HG03175 (cell line): ENCODE measurements around the gene TBC1D5.
A peak's percentile ranks its signal among the peaks of the same experiment; 100 is the strongest.

Experiments used
- ATAC-seq: cut with Tn5 transposase; IDR thresholded peaks from one replicate; pipeline ENCODE4 v1.9.1; 2021; ENCODE audit warnings: mild to moderate bottlenecking, moderate library complexity; ENCODE audit not compliant: unreplicated experiment

TBC1D5 gene

DNA sequence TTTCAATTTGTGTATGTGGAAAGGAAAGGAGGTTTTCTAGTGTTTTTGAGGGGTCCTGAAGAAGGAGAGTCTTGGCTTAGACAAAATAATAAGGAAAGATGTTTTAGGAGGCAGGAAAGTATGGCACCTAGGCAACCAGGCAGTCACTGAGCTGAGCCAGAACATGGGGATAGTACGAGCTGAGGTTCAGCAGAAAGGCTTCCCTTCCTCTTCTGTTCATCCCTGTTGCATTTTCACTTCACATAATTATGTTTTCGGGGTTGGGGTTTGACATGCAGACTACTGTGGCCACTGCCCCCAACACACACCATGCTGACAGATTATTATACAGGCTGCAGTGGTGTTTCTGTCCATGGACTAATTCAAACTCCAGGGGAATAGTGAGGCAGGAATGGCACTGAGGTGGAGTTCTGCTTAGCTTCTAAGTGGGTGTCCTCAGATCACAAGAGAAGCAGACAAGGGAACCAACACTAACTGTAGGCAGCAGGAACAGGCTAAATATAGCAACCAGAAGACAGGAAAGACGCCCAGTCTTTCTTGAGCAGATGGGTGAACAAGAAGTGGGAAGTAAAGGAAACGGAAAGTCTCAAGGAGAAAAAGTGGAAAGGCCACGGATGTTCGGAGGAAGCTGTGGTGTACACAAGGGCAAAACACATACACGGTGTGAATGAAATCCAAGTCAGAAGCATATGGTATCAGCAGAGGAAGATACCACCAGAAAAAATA lies 551.9 kb downstream of the TBC1D5 start:
- no peak for ATAC-seq

DNA sequence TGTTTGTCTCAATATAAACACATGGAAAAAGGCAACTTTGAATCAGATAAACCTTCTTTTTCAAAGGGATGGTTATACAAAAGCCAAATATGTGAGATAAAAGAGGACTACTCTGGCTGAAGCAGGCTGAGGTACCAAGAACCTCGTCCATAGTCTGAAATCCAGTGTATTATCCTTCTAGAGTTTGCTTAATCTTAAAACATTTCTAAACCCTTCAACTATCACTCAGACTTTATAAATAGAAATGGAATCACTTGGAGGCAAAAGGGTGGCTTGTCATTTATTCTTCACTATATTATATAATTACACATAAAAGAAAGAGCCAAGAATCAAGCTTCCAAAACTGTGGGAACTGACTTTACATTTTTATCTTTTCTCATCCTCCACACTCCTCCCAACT lies 554.1 kb downstream of the TBC1D5 start:
- no peak for ATAC-seq

DNA sequence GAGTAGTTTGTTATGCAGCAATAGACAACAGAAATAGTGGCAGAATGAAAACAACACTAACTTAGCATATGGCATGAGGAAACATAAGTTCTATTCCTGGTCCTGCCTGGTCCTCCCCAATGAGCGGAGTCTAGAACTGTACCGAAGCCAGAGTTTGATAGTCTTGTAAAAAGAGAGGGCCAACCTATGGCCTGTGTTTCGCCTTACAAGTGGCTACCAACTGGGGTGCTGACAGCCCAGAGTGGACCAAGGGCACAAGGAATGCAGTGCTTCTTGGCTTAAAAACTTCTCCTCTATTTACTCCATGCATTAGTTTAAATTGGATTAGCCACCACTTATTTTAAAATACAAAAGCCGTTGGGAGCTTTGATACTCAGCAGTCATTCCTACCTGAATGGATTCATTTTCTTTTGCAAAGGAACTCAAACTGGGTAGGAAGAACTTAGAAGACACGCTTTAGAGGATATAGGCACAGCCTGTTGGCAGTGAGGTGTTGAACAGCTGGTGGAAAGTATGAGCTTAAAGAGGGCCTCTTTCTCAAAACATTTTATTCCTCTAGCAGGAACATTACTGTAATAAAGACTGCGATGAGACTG lies 554.7 kb downstream of the TBC1D5 start:
- ATAC-seq, result no peak

DNA sequence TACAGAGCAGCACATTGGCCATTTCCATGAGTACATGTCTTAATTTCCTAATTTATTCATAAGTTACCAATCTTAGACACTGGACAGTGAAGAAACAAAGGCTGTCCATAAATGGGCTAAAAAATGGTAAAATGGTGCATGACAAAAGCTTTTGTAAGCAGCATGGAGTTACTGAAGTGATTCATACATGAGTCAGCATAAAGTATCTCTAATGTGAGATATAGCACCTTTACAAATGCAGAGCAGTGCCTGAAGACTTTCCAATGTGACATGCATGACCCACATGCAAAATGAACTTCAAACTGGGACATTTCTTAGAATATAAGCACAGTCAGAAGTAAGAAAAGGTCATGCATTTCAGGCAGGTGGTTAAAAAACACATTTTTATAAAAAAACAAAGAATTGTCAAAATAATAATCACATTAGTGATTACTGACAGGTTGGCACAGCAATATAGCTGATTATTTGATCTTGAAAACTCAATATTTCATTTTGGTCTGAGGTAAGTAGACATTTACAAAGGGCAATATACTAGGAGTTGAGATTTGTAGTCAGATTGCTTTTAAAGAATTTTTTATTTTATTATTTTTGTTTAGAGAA lies 558.4 kb downstream of the TBC1D5 start:
- no peak for ATAC-seq

DNA sequence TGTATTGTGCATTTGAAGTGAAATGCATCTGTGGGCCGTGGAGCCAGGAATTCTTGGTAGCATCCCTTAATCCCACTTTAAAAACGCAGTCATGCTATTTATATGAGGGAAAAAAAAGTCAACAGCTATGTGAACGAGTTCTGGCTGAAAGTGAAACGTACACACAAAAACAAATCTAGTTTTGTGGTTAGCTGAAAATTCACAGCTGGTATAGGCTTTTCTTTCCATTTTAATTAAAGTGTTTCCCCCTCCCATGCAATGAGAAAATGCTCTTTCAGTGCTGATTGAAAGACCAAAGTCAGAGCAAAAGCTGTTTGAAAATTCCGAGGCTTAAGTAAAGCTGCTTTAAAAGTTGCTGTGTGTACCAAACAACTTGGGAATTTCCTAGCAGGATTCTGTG lies 560.3 kb downstream of the TBC1D5 start:
- ATAC-seq, result peak; percentile 48

DNA sequence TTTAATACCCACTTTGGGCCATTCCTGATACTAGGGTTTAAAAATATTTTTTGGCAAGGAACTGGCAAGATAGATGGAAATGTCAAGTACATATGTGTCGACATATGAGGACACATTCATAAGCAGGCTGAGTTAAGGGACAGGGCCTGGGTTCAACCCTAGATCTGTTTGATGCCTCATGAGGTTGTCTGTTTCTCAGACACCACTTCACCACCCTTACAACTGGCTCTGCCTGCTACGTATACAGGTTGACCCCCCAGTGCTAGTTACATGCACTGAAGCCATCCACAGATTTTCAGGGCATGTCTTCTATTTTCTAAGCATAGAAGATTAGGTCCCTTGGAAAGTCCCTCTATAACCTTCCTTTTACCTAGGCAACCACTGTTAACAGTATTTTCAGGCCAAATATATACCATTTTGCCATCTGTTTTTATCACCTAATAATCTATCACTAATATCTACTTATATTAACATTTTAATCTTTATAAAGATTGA lies 561.0 kb downstream of the TBC1D5 start:
- ATAC-seq, result no peak

DNA sequence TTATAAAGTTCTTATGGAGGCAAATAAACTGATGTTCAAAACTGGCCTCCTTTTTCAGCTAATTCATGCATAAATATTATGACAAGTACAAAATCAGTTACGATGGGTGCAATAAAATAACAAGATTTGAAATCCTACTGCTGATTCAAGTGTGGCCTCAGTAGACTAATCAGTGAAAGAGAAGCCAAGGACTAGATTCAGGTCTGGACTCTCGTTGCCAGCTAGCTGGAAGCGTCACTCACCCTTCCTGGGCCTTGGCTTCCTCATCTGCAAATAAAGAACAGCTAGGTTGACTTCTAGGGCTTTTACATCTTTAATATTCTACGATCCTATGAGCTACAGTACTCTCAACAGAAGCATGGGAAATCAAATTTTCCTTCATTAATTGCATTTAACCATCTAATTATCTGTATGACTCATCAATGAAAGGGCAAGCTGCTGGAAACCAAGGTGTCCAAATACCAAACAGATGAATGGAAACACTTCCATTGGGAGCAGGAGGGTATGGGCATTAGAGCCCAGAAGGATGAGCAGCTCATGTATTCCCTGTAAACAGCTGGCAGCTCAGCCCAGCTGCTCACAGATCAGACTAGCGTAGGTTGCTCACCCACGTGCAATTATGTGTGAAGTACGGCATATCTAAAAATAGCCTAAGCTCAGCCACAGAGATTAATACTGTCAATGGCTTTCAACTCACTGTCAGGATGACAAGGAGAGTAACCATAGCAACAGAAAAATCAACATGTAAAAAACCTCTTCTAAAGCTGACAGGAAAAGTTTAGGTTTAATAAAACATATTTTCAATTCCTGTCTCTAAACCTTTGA lies 562.8 kb downstream of the TBC1D5 start:
- ATAC-seq, result peak; percentile 72

DNA sequence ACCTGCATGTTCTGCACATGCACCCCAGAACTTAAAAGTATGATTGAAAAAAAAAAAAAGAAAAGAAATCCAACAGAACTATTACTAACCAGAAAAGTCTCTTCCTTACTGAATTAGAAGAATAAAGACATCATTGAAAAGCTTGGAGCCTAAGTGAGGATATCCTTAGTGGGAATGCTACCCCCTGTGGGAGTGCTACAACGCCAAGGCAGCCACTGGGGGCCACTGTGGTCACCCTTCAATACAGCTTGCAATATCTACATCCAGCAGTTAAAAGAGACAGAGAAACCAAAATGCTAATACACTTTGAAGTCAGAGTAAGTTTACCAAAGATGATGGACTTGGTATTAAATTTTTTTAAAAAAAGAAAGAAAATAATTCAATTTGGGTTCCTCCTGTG lies 565.7 kb downstream of the TBC1D5 start:
- no peak for ATAC-seq

DNA sequence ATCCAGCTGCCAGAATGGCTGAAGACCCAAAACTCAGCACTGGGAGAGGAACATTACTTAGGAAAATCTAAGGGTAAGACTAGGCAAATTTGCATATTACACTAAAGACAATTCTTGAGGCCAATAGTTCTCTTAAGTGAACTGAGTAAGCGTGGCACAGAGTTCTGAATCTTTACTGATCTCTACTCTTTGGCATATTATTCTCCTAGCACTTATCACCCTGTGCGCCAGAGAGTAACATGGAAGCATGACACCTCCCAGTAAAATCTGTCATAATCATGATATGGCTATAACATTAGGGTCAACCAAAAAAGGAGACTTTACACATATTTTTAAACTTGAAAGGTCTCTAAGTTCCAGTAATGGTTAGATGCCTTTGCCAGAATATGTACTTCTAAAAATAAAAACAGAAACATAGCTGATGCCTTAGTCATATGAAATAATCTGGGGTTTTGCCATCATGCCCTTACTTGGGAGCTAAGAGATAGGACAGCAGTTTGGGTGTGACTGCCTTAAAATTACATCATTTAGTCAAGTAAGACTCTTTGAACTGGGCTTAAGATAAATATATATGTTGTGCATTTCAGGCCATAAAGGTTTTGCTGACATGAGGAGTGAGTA lies 567.1 kb downstream of the TBC1D5 start:
- ATAC-seq, result no peak

DNA sequence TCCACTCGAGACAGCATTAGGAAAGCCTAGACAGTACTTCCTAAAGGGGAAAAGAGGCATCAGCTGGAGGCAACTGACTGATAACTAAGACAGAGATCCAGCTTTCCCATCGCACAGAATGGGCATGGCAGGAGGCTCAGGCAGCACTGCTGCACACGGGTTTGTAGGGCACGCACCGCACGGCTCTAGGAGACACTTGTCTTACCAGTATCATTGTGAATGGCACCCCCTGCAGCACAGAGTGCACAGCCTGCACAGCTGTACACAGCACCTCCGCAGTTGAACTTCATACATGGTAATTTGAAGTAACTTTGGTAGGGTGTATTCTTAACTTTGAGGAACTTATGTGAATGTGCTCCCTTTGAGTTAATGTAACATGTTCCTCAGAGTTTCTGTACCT lies 576.1 kb downstream of the TBC1D5 start:
- no peak for ATAC-seq

DNA sequence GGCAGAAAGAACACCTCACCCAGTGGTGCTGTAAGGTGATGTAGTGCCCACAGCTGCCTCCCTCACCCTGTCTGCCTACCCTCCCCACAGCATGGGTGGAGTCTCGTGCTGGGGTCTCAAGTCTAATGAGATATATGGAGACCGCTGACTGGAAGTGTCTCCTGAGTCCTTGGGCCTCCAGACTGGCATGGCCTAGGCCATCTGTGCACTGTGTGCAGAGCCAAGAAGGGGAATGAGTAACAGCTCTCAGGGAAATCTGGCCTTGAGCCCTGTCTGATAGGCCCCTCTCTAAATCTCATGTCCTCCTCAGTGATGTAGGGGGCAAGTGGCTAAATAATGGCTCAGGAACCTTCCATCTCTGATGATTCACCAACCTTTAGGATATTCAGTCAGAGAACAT lies 580.3 kb downstream of the TBC1D5 start:
- ATAC-seq, result no peak

DNA sequence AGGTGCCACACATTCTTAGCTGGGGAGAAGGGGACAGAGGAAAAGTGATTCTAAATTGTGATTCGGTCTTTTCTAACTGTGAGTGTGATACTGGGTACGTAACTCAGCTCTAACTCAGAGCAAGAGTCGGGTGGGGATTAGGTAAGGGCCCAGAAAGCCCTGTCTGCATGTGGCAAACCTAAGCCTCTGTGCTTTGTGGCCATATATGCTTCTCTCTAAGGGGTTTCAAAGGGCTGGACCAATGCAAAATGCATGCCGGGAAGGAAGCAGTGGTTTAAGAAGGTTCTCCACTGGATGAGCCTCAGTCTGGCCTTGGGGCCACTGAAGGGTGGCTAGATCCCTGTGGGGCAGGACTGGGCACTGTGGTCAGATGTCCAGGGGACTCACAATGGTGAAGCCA lies 581.8 kb downstream of the TBC1D5 start:
- no peak for ATAC-seq

DNA sequence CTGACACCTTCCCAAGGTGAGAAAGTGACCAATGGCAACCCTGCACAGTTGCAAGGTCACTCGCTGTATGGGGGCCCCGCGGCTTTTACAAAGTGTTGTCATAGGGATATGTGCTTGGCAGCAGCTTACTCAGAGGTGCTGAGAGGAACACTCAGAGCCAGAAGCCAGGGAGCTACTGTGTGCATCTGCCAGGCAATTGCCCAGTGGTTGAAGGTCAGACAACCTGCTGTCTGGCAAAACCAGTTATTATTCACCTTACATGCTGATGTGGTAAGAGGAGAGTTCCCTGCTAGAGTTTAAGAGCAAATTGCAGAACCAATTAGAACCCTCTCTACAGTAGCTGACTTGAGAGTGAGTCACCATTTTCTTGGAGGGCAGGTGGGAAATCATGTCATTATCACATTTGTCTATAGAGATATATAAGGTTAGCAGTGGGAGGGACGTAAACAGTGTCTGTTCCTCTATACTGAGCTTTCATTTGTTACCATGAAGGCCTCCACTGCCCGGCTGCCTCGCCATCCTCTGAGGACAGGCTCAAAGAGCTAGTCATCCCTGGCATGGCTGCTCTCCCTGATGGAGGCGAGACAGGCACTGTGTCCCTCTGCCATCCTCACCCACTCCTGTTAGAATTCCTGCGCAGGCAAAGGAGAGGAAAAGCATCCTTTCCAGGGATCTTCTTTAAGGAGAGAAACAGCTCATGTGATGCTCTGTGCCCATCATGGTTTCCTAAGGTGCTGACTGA lies 583.3 kb downstream of the TBC1D5 start:
- ATAC-seq, result no peak

DNA sequence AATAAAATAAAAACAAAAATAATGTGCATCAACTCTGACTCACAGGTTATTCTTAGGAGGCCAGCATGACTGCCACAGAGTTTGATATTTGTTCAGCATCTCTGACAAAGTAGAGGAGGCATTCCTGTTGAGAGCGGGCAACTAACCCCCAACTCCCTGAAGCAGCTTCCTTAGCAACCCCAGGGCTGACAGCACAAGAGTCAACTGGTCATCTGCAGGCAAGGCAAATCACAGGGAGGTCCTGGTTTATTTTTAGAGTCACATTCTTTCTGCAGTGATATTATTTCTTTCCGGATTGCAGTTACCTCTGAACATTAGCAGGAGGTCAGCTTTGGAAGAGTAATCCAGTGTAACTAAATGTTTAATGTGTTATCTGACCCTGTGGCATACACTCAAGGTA lies 584.7 kb downstream of the TBC1D5 start:
- ATAC-seq, result no peak

DNA sequence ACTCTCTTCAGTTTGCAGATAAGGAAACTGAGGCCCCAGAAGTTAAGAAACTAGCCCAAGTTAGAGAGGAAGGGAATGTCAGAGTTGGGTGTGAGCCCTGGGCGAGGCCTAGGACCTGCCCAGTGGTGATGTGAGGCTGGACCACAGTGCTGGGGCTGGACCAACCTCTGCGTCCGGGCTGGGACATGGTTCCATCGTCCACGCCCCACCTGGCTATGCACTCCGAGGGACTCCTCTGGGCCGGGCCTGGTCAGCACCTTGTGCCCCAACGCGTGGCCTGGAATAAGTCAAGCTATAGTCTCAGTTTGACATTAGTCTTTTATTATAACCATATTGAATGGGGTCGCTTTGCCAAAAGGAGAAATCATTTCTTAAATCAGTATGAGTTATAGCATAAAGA lies 585.6 kb downstream of the TBC1D5 start:
- ATAC-seq, result no peak

DNA sequence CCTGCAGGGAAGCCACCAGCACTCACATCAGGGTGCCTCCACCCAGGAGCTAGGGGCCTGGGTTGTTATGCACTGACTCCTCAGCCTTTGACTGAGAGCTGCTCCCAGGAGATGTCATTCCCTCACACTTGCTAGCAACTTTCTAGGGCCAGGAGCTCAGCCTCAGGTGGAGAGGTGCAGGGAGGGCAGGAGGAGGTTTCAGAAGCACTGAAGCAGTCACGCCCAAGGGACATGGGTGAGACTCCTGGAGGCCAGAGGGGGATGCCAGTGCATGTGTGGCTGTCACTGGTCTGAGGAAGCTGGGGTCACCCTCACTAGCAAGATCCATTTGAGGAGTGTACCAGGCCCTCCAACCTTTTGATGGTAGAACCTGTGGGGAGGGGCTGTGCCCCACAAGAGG lies 586.5 kb downstream of the TBC1D5 start:
- no peak for ATAC-seq

DNA sequence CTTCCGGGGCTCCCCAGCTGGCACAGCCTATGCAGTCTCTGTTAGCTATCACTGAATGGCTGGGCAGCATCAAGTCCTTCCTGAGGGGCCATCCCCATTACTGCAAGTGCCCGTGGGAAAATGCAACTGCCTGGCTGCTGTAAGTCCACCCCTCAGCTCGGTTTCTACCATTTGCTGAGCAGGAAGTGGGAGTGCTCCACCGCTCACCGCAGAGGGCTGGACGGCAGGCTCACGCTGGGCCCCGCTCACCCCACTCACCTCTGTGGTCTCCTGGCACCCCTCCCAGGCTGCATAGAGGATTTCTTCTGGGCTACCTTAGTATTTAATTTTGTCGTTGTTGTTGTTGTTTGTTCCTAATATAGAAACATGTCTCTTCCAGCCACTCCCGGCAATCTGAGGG lies 587.5 kb downstream of the TBC1D5 start:
- ATAC-seq, result no peak

DNA sequence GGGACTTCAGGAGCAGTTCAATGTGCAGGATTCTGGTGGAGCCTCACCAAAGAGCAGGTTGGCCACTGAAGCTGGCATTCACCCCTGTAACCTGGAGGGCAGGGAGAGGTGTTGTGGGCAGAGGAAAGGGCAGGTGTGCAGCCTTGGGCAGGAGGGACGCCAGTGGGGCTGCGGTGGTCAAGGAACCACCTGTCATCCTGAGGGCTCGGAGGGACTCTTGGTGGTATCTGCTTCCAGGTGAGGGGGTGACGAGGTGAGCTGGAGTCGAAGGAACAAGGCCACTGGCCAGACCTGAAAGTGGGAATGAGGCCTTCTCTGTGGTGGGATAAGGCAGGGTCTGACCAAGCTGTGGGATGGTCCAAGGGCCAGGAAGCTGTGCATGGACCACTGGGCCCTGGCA lies 588.2 kb downstream of the TBC1D5 start:
- no peak for ATAC-seq

DNA sequence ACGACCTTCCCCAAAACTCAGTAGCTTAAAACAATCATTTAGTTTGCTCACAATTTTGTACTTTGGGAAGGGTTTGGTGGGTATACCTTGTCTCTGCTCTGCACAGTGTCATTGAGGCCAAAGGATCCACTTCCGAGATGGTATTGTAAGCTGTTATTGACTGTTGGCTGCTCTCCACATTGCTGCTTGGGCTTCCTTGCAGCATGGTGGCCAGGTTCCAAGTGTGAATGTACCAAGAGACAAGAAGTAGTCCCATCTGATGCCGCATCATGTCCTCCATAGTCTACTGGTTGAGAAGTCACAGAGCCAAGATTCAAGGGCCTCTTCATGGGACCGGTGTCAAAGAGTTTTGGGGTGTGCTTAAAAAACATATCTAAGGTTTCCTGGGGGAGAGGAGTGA lies 589.2 kb downstream of the TBC1D5 start:
- no peak for ATAC-seq

DNA sequence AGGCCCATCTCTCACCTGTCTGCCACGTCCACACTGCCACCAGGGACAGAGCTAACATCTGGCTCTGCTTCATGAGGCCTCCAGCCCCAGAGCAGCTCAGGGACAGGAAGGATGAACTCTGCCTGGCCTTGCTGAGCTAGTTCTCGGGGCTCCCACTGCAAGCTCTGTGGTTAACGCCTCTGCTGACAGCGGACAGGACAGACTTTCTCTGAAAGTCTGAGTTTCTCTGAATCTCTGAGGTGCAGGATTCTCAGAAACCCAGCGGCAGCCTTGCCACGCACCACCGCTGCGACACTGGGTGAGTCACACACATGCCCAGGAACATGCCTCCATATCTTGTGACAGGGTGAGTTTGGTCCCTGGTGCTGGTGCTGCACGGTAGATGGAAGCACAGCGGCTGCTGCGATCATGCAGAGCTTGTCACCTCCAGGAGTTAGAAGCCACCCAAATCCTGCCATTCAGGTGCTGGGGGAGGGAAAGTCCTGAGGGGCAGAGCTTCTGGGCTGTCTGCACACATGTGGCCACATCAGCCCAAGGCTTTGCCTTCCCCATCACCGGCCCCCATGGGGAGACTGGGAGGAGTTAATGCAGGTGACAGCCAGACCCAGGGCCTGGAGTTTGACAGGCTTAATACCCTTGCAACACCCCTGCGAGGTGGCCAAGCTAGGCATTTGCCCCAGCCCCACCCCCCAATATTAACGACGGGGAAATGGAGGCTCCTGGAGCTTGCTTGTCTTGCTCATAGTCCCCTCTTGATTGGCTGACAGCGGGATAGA lies 590.6 kb downstream of the TBC1D5 start:
- peak; percentile 97 for ATAC-seq
